ENCODE data around the gene FOXP1.
A peak's percentile ranks its signal among the peaks of the same experiment; 100 is the strongest.

Gene FOXP1

DNA sequence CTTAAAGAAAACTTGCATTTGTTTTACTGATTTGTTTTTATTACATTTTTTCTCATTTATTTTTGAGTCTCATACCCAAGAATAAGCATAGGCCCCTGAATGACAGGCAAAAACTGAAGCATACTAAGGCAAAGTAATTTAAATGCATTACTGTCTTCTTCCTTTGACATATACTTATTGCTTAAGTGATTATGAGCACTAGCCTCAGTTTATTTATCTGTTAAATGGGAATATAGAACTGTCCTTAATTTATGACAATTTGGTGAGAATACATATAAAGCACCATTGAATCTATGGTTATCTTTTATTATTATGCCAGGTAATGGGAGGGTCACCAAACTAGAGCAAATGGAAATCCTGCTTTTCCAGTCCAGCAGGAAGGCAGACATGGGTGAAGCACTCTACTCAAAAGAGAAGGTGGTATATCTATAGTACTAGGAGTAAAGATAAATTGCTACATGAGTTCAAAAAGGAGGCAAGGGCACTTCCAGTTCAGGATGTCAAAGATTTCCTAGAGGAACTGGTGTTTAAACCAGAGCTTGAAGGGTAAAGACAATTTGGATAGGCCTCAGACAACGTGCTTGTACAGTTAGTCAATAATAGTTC is 435.0 kb downstream of the FOXP1 start:
- DNase-seq (ENCODE audit: low read depth in 3 of 3) = no peak

DNA sequence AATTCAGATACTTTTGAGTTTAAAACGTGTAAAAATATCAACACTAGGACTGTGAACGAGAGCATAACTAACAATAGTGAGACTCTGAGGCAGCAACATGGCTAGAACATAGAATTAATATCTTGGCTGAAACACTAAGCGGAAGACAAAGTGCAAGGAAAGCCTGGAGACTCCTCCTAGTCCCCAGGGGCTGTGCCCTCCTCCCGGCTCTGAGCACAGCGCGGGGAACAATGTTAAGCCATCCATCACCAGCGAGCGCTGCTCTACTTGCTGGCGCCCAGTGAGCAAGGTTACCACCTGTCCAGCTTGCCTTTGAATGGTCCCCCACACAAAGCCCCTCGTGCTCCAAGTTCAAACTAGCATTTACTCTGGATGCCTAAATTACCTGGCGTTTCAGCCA is 436.9 kb downstream of the FOXP1 start:
- no peak for DNase-seq (ENCODE audit: low read depth in 3 of 3)

DNA sequence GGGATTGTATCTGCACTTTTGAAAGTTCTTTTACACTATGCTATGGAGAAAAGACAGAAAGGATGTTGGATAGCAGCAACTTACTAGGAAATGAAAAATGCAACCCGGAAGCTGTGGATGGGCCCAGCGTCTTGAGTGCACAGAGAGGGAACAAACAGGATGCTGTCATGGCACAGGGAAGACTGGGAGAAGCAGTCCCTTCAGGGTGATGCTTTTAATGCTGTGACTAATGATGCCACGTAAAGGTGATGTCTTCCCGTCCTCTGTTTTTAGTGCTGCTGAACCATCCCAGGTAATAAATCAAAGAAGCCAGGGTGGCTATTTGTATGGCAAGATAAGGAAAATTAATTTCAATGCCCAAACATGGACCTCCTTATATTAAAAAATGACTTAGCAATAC is 437.6 kb downstream of the FOXP1 start:
- no peak for DNase-seq (ENCODE audit: low read depth in 3 of 3)

DNA sequence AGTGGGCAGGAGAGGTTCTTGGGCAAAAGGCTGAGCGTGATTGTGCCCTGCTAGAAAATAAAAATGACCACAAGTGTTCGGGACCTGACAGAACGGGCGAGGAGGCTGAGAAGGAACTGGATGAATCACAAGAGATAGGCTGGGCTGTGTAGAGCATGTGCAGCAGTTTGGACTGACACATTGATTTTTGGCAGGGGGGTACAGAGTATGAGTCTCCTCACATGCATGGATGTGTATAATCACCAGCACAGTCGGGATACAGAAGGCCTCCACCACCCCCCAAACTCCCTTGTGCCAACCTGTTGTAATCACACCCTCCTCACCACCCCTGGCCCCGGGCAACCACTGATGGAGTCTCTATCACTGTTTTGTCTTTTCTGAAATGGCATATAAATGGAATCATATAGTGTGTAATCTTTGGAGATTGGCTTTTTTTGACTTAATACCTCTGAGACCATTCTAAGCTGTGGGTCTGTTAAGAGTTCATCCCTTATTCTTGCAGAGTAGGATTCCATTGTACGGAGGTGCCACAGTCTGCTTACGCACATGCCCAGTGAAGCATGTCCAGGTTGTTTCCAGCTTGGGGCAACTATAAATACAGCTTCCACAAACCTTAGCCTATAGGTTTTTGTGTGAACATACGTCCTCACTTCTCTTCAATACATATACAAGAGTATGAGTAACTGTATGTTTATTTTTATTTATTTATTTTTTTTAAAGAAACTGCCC is 438.8 kb downstream of the FOXP1 start:
- DNase-seq (ENCODE audit: low read depth in 3 of 3) = no peak

DNA sequence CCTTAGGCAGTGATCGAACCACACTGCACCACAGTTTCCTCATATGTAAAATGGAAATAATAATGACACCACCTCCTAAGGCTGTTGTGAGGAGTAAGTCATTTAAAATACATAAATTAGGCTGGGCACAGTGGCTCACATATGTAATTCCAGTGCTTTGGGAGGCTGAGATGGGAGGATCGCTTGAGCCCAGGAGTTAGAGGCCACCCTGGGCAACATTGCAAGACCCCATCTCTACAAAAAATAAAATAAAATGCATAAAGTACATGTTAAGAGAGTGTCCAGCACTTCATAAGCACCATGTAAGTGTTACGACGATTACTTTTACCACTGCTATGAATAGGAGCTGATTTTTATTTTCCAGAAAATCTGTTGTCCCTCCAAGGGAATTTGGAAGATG is 440.0 kb downstream of the FOXP1 start:
- DNase-seq (ENCODE audit: low read depth in 3 of 3) = no peak

DNA sequence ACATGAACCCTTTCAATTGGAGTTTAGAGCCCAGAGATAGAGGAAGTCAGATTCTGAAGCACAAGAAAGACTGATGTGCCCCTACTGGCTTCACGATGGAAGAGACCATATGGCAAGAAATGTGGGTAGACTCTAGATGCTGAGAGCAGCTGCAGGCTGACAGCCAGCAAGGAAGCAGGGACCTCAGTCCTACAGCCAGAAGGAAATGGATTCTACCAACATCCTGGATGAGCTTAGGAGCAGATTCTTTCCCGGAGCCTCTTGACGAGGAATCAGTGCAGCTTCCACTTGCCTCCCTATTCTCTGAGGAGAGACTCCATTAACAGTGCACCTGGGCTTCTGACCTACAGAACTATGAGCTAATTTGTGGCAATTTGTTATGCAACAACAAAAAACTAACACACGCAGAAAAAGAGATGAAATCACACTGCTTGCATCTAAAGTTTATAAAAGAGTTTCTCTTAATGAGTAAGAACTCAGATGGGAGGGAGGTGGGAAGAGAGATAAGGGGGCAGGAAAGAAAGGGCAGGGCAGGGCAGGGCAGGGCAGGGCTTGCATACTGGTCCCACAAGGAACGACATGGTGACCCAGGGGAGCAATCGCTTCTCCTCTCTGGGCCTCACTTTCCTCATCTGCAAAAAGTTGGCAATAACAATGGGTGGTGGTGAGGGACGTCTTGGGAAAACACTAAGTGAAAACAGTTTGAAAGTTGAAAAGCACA is 440.9 kb downstream of the FOXP1 start:
- DNase-seq (ENCODE audit: low read depth in 3 of 3) = no peak

DNA sequence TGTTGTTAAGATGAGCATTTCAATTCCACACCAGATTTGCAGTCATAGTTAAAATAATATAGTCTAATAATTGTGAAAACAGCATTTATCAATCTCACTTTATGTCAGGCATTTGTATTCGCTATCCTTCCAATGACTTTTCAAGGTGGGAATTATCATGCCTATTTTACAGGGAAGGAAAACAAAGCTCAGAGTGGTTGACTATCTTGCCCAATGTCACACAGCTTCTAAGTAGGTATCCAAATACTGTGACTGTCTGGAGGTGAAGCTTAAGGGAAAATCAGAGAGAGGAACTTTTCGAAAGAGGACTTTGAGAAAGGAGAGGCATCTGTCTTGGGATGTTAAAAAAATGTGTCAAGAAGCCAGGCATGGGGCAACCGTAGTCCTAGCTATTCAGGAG is 443.1 kb downstream of the FOXP1 start:
- DNase-seq (ENCODE audit: low read depth in 3 of 3) = no peak

DNA sequence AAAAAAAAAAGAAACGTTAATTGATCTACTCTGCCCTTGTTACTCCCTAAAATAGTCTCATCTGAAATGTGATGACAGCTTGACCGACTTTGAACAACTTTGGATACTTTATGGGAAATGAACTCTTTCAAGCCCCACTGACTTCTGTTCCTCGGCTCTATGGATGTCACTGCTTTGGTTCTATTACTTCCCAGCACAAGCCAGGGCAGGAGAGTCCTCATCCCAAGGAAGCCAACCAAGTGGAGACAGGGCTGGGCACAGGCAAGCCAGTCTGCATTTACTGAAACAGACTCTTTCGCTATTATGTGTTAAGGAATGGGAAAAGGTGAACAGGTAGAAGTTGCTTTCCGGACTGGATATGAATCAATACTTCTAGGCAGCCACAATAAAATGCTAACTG is 444.0 kb downstream of the FOXP1 start:
- DNase-seq (ENCODE audit: low read depth in 3 of 3) = no peak

DNA sequence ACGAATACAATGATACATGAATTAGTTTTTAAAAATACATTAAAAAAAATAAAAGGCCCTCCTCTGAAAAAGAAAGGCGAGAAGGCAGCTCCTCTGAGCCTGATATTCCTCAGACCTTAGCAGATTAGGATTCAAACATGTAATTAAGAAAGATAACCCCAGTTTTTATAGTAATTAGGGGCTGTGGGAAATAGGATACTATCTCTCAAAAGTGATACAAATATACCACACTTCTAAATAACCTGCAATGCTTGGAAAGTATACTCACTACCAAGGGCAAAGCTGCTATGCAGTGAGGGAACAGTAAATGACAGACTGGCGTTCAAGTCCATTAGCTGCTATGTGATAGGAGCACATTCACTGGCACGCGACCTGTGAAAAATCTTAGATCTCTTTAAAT is 445.1 kb downstream of the FOXP1 start:
- no peak for DNase-seq (ENCODE audit: low read depth in 3 of 3)

DNA sequence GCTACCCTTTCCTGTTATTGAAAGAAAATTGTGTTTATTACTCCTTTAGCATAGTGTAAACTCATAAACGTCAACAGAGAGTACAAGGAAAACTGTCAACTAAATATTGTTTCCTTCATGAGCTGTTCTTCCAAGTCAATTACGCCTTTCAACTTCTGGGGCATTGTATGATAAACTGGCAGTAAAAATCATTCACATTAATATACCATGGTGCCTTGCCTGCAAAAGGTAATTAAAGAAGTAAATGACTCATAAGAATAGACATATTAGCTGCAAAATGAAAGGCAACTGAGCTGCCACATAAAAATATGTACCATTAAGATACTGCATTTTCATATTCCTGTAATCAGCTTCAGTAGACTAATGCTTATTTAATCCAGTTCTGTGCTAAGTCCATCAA is 447.3 kb downstream of the FOXP1 start:
- DNase-seq (ENCODE audit: low read depth in 3 of 3) = no peak

DNA sequence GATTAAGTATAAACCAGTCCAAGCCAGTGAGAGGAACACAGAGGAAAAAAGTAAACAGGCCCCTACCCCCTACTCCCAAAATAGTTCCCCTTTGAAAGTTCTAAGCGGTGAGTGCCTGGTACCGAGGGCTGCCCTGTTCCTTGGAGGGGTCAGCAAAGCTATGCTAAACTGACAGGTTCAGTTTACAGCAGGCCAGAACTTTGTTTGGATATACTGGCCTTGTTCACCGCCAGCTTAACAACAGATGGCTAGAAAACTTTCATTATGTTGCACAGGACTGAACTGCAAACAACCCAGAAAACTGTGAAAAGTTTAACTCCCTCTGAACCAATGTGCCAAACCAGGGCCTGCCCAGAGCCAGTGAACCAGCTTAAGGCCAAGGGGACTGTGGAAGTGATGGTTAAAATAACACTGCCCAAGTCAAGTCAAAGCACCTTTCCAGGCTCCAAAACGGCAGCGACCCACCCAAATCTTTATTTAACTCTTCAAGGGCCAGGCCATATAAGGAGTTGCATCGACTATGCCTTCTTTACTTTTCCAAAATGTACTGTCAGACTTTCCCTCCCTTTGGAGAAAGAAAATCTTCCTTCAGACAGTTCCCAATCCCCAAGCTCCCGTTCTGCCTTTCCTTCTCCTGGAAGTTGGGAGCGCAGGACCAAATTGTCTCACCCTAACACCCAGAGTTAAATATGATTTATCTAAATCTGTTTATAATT is 448.0 kb downstream of the FOXP1 start:
- DNase-seq (ENCODE audit: low read depth in 3 of 3) = no peak

DNA sequence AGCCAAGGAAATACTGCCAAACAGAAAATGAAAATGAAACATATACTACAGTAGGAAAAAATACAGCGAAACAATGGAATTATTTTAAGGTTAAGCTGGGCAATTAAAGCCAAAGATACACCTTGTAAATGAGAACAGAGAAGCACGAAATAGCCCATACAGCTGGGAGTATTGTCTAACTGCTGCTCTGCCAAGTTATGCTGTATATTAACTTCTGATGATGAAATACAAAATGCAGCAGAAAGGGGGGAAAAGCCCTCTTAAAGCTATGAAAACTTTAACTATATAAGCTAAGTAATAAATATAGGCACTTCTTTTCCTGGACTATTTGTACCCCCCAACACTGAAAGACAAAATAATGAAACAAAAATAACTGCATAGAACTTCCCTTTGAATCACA is 449.0 kb downstream of the FOXP1 start:
- DNase-seq (ENCODE audit: low read depth in 3 of 3) = no peak

DNA sequence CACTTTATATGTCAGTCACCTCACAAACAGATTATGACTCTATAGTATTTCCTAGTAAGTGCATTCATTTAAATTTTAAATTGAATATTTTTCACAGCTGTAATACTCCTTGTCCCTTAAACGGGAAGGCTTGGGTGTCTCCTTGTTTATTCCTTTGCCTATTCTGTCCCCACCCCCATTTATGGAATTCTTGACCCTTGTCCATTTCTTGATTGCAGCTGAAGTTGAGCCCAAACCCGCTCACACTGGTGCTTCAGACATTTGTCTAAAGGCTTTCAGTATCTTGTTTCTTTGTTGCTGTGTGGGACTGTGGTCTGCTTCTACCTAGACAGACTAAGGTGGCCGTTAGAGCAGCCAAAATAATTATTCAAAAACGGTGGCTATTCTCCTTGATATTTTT is 449.7 kb downstream of the FOXP1 start:
- DNase-seq (ENCODE audit: low read depth in 3 of 3) = no peak

DNA sequence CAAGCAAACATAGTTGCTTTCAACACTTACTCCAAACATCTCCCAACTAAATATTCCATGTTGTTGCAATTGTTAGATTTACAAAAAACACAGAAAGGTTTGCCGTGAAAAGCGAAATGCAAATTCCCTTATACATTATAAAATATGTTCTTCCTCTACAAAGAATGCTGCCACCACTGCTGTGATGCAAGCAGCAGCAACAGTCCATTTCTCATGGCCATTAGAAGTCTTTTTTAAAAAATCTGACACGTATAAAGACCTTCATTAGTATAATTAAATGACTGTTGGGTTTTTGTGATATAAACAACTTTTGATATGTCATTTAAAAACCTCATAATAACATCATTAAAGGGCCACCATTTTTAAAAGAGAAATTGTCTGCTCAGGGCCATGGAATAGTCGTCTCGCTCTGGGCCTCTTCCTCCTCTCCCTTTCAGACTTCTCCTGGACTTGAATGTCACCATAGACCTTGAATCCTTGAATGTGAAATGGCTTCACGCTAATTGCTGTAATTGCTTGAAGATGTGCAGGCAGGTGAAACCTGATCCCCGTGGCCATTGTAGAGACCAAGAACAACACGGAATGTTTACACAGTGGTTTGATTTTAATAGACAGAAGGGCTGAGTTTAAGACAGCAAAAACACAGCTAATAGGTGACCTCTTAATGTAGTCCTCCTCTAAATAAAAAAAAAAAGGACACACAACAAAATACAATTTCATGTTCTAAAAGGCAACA is 450.4 kb downstream of the FOXP1 start:
- DNase-seq (ENCODE audit: low read depth in 3 of 3) = no peak

DNA sequence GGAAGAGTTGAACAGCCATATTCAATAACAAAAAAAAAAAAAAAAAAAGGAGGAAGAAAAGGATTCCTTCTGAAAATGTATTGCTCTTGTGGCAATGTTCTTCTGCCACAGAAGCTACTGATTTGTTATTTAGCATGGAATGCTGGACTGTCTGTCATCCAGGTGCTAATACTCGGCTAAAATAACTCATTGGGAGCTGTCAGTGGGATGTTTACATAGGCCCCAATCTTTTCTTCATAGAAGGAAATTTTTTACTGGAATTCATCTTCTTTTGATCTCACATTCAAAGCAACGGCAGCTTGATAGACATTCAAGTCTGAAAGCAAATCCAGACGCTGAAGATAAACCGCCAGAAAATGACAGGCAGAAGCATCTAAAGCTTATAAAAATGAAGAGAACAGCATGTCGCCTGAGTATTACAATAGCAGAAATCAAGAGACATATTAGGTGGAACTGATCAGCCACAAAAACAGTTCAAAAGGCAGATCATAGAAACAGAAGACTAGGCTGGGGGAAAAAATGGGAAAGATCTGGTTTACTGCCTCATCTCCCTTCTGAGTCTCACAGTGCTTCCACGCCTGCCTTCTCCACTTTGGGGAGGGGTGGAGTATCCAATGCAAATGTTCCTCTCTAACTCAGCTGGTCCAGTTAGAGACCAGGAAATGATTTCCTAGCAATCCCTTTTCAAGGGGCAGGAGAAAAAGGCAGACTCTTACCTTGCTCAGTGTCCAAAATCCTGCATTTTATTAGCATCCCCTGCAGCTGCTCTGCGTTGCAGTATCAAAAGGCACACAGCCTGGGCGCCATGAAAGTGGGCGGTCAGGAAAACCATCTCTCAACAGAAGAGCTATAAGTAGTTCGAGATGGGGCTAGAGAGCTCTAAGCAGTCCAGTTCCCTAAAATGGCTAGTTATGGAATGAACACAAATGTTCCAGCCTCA is 451.9 kb downstream of the FOXP1 start:
- no peak for DNase-seq (ENCODE audit: low read depth in 3 of 3)

DNA sequence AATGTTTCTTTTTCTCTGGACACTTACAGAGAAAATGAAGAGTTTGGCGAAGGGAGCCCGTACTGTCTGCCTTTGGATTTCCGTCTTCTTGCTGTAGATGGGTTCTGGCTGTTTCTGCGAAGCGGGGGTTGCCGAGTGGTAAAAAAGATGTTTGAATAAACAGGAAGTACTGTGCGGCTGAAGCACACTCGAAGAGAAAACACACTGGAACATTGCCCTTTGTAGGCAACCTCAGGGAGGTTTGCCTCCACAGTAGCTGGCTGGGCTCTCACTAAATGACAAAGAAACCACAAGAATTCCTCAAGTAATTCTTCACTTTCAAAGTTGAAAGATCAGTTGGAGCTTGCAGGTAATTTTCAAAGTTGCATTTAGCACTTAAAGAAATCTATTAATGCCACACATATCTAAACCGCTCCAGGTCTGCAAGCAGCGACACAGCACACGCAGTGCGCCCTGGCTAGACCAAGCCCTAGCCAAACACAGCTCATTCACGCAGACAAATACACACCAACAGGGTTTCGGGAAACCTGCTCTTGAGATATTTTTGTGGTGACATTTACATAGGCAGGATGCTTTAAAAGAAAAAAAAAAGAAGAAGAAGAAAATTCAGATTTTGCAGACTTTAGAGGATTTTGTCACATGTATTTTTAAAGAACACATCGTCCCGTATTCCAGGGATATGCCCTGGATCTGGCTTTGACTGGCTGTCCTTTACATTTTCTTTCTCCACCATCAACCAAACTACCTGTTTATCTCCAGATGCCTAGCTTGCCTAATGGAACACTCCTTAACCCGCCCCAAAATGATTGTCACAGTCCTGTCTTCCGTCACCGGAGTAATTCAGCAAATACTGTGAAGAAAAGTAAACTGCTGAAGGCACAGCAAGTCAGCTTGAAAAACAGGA is 452.8 kb downstream of the FOXP1 start:
- DNase-seq (ENCODE audit: low read depth in 3 of 3) = peak in 2 of 3 donors; percentile 37 to 45

DNA sequence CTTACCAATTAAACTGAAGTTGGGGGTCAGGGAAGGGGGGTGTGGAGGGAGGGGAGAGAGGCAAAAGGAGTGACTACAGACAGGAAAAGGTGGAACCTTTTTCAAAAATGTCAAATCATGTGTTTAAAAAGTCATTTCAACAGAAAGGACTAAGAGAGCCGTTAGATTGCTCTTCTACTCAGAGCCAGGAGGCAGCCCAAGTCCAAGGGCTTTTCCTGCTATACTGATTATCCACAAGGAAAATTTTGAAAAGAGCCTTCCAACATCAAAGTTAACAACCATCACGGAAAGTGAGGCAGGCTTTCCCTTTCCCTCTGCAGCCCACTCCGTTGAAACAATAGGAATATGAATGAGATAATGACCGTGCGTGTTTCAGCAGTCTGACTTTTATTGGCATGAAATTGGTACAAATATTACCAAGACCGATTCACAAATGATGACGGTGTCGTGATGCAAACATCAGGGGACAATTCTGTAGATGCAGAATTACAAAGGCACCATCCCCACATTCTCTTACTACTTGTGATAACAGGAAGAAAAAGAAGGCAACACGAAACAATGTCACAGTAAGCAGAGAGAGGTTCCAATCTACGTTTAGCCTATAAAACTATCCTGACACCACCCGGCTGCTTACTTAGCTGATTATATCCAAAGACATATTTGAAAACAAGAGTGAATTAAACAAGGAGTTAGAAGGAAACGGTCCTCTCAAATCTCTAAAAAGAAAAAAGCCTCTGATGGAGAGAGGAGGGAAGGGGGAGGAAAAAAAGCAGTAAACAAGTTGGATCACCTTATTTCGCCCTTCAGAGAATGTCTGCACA is 453.7 kb downstream of the FOXP1 start:
- DNase-seq (ENCODE audit: low read depth in 3 of 3) = no peak

DNA sequence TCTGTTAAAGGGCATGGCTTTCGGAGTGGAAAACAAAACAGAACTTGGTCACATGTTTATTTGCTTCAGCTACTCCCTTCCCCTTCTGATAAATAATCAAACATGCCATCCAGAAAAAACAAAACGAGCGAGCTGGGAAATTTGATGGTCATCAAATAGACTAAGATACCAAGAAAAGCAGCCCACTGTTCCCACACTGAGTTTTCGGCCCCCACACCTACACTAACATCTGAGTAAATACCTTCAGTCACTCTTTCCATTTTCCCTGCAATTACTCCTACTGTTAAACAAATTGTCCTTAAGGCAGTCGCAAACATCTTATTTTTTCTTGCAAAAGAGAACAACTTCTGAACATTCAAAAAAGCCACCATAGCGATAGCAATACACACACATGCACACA is 454.6 kb downstream of the FOXP1 start:
- no peak for DNase-seq (ENCODE audit: low read depth in 3 of 3)

DNA sequence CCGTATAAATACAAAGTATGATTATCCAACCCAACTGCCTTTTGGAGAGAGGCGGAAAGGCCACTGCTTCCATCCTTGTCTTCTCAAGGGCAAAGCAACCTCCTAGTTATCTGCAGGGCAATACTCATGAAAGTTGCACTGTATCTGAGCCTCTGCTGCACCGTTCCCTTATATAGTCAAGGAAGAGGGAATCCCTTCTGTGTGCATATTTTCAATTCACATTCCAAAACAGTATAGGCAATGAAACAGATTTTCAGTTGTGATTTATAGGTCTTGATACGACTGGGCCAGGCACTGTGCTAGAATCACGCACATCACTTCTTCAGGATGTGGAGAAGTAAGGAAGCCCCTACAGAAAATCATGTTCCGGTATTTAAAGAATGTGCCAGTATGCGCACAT is 455.7 kb downstream of the FOXP1 start:
- DNase-seq (ENCODE audit: low read depth in 3 of 3) = no peak

Measured in stimulated activated CD4-positive, alpha-beta T cell treated with anti-CD3 and anti-CD28 coated beads, TNF-alpha, amount 100 ng/mL, for 48 hours (primary cell).